SK-N-SH treated with all-trans-retinoic acid at 6 μM for 48 hours (cell line): ENCODE results near the gene SECISBP2.

Experiments
- ATAC-seq: fragments of 200-7000 bp; cut with Tn5 transposase; 3 replicates; pipeline ENCODE4 v1.9.1; 2020; ENCODE audit warnings: mild to moderate bottlenecking, moderate library complexity
- ARNTL ChIP-seq: fragments of 450-650 bp; formaldehyde crosslinking; IDR thresholded peaks from 2 replicates; pipeline ENCODE4 v1.5.0; 2020; ENCODE audit warnings: low read depth, mild to moderate bottlenecking, moderate library complexity, borderline replicate concordance
- BACH2 ChIP-seq: fragments of 250-450 bp; sonication (Bioruptor Pico); IDR thresholded peaks from 2 replicates; pipeline ENCODE4 v1.9.0; 2021; ENCODE audit warnings: mild to moderate bottlenecking, borderline replicate concordance
- CSDC2 ChIP-seq: fragments of 250-450 bp; sonication (Bioruptor Pico); IDR thresholded peaks from 2 replicates; pipeline ENCODE4 v1.5.0; 2020; ENCODE audit warnings: mild to moderate bottlenecking, moderate library complexity
- ESRRG ChIP-seq: fragments of 250-450 bp; sonication (Bioruptor Pico); IDR thresholded peaks from 2 replicates; pipeline ENCODE4 v1.6.1; 2021; ENCODE audit warnings: mild to moderate bottlenecking
- GLIS3 ChIP-seq: fragments of 250-450 bp; sonication (Bioruptor Pico); IDR thresholded peaks from 2 replicates; pipeline ENCODE4 v1.5.0; 2020; ENCODE audit warnings: mild to moderate bottlenecking, moderate library complexity
- ISL1 ChIP-seq: fragments of 250-450 bp; sonication (Bioruptor Pico); IDR thresholded peaks from 2 replicates; pipeline ENCODE4 v2.1.2; 2022; ENCODE audit warnings: mild to moderate bottlenecking, moderate library complexity
- OSR1 ChIP-seq: fragments of 250-450 bp; sonication (Bioruptor Pico); IDR thresholded peaks from 2 replicates; pipeline ENCODE4 v1.8.0; 2022; ENCODE audit warnings: moderate library complexity, mild to moderate bottlenecking, inconsistent platforms
- PPARA ChIP-seq: fragments of 250-450 bp; sonication (Bioruptor Pico); IDR thresholded peaks from 2 replicates; pipeline ENCODE4 v1.5.0; 2020; ENCODE audit warnings: mild to moderate bottlenecking, borderline replicate concordance
- RARB ChIP-seq: fragments of 250-450 bp; sonication (Bioruptor Pico); IDR thresholded peaks from 2 replicates; pipeline ENCODE4 v1.8.0; 2021; ENCODE audit warnings: mild to moderate bottlenecking, moderate library complexity
- SNAI2 ChIP-seq: fragments of 250-450 bp; sonication (Bioruptor Pico); IDR thresholded peaks from 2 replicates; pipeline ENCODE4 v1.5.0; 2020; ENCODE audit warnings: mild to moderate bottlenecking, moderate library complexity
- TCF4 ChIP-seq: fragments of 250-450 bp; sonication (Bioruptor Pico); IDR thresholded peaks from 2 replicates; pipeline ENCODE4 v1.8.0; 2021; ENCODE audit warnings: mild to moderate bottlenecking, moderate library complexity, borderline replicate concordance
- TOX ChIP-seq: fragments of 250-450 bp; sonication (Bioruptor Pico); IDR thresholded peaks from 2 replicates; pipeline ENCODE4 v1.8.0; 2021; ENCODE audit warnings: mild to moderate bottlenecking, moderate library complexity, borderline replicate concordance
- ZC3H10 ChIP-seq: fragments of 250-450 bp; sonication (Bioruptor Pico); IDR thresholded peaks from 2 replicates; pipeline ENCODE4 v1.5.1; 2021; ENCODE audit warnings: mild to moderate bottlenecking, moderate library complexity
- ZFP3 ChIP-seq: fragments of 250-450 bp; sonication (Bioruptor Pico); IDR thresholded peaks from 2 replicates; pipeline ENCODE4 v1.5.0; 2020; ENCODE audit warnings: mild to moderate bottlenecking, moderate library complexity
- ZFP30 ChIP-seq: fragments of 450-650 bp; formaldehyde crosslinking; IDR thresholded peaks from 2 replicates; pipeline ENCODE4 v1.5.0; 2022; ENCODE audit warnings: mild to moderate bottlenecking, moderate library complexity
- ZNF565 ChIP-seq: fragments of 450-650 bp; formaldehyde crosslinking; conservative IDR thresholded peaks from 2 replicates; pipeline ENCODE4 v1.5.0; 2020; ENCODE audit warnings: low read depth, mild to moderate bottlenecking, moderate library complexity
- ZNF70 ChIP-seq: fragments of 450-650 bp; formaldehyde crosslinking; IDR thresholded peaks from 2 replicates; pipeline ENCODE4 v1.5.0; 2020; ENCODE audit warnings: mild to moderate bottlenecking, moderate library complexity
- ZNF8 ChIP-seq: fragments of 450-650 bp; formaldehyde crosslinking; IDR thresholded peaks from 2 replicates; pipeline ENCODE4 v1.5.0; 2020; ENCODE audit warnings: mild to moderate bottlenecking, moderate library complexity
- TF ChIP-seq, protein P1 (sequence below): fragments of 250-450 bp; sonication (Bioruptor Pico); IDR thresholded peaks from 2 replicates; pipeline ENCODE4 v1.5.1; 2021; ENCODE audit warnings: mild to moderate bottlenecking, moderate library complexity
- TF ChIP-seq, protein P2 (sequence below): fragments of 250-450 bp; sonication (Bioruptor Pico); IDR thresholded peaks from 2 replicates; pipeline ENCODE4 v1.5.0; 2020; ENCODE audit warnings: mild to moderate bottlenecking, moderate library complexity
- TF ChIP-seq, protein P3 (sequence below): fragments of 250-450 bp; sonication (Bioruptor Pico); IDR thresholded peaks from 2 replicates; pipeline ENCODE4 v1.8.0; 2020; ENCODE audit warnings: mild to moderate bottlenecking, moderate library complexity, borderline replicate concordance
- TF ChIP-seq, protein P4 (sequence below): fragments of 250-450 bp; sonication (Bioruptor Pico); IDR thresholded peaks from 2 replicates; pipeline ENCODE4 v1.5.1; 2020; ENCODE audit warnings: low read depth, mild to moderate bottlenecking, moderate library complexity
- TF ChIP-seq, protein P5 (sequence below): fragments of 250-450 bp; sonication (Bioruptor Pico); IDR thresholded peaks from 2 replicates; pipeline ENCODE4 v1.8.0; 2021; ENCODE audit warnings: low read depth, mild to moderate bottlenecking, moderate library complexity, borderline replicate concordance

Gene SECISBP2

DNA sequence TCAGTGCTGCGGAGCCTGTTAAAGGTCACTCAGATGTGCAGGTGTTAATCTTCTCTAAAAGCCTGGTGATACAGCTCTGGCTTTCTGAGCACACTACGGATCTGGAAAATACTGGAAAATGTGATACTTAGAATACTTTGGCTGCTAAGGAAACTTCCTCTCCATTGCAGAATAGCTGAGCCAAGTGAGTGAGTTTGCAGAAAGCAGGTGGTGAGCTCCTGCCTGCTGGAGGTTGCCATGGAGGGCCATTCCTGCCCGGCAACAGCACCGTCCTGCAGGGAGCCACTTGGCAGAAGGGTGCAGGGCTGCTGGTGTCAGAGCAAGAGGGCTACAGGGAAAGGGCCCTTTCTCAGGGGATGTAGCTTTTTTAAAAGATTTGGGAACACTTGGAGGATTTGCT, 40.7 kb downstream of the SECISBP2 start:
- peak; percentile 73 for ATAC-seq
- TF ChIP-seq ZFP3 (no peak), OSR1 (no peak)

DNA sequence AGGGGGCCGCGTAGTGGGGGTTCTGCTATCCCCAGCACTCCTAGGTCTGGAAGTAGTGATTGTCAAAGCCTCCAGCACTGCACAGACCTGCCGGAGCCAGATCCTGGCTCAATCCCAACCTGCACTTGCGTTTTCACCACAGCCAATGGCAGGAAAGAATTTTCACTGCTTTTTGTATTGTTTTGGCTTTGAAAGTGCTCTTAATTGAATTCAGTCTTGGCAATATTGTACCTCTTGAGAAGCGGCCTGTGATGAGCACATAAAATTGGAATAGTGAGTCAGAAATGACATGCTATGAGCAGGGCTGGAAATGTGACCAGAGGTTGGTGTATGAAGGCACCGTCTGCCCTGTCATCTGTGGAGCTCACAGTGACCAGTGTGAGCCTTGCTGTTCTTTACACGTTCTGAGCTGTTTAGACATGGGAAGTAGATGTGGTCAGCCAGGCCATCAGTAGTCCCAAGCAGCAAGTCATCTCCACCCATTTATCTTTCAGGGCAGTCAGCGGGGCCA, 41.5 kb downstream of the SECISBP2 start:
- ATAC-seq, result peak; percentile 34; the same call in 2 of the 3 replicates
- no peak for TF ChIP-seq PPARA (CRISPR knock-in tag)
- TF ChIP-seq, protein P1, sequence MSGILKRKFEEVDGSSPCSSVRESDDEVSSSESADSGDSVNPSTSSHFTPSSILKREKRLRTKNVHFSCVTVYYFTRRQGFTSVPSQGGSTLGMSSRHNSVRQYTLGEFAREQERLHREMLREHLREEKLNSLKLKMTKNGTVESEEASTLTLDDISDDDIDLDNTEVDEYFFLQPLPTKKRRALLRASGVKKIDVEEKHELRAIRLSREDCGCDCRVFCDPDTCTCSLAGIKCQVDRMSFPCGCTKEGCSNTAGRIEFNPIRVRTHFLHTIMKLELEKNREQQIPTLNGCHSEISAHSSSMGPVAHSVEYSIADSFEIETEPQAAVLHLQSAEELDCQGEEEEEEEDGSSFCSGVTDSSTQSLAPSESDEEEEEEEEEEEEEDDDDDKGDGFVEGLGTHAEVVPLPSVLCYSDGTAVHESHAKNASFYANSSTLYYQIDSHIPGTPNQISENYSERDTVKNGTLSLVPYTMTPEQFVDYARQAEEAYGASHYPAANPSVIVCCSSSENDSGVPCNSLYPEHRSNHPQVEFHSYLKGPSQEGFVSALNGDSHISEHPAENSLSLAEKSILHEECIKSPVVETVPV, result no peak
- TF ChIP-seq ISL1, result peak; percentile 35; the same call in 1 of the 2 replicates
- TF ChIP-seq ZNF70 (CRISPR knock-in tag), result no peak
- TF ChIP-seq CSDC2 (CRISPR knock-in tag), result no peak
- no peak for TF ChIP-seq ZNF565 (CRISPR knock-in tag)
- no peak for TF ChIP-seq SNAI2 (CRISPR knock-in tag)
- TF ChIP-seq, protein P2, sequence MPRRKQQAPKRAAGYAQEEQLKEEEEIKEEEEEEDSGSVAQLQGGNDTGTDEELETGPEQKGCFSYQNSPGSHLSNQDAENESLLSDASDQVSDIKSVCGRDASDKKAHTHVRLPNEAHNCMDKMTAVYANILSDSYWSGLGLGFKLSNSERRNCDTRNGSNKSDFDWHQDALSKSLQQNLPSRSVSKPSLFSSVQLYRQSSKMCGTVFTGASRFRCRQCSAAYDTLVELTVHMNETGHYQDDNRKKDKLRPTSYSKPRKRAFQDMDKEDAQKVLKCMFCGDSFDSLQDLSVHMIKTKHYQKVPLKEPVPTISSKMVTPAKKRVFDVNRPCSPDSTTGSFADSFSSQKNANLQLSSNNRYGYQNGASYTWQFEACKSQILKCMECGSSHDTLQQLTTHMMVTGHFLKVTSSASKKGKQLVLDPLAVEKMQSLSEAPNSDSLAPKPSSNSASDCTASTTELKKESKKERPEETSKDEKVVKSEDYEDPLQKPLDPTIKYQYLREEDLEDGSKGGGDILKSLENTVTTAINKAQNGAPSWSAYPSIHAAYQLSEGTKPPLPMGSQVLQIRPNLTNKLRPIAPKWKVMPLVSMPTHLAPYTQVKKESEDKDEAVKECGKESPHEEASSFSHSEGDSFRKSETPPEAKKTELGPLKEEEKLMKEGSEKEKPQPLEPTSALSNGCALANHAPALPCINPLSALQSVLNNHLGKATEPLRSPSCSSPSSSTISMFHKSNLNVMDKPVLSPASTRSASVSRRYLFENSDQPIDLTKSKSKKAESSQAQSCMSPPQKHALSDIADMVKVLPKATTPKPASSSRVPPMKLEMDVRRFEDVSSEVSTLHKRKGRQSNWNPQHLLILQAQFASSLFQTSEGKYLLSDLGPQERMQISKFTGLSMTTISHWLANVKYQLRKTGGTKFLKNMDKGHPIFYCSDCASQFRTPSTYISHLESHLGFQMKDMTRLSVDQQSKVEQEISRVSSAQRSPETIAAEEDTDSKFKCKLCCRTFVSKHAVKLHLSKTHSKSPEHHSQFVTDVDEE (CRISPR knock-in tag), result peak; percentile 37; the same call in 1 of the 2 replicates
- TF ChIP-seq RARB (CRISPR knock-in tag), result no peak

DNA sequence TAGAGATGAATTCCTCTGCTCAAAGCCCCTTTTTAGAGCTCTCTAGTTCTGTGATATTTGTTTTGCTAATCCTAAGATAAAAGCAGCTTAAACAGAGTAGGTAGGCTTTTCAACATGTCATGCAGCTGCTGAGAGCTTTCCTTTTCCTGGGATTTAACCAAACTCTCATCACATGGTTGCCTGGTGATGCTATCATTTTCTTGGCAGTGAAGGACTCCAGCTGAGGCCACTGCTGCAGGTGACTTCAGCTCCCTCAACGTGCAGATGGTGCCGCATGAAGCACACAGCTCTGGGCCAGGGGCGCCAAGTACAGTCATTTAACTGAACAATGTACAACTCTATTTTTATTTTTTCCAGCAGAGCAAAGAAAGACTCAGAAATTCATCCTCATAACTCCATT, 42.2 kb downstream of the SECISBP2 start:
- ATAC-seq, result no peak
- TF ChIP-seq ESRRG (CRISPR knock-in tag), result no peak
- TF ChIP-seq ZFP30, result no peak
- TF ChIP-seq RARB (CRISPR knock-in tag), result no peak

DNA sequence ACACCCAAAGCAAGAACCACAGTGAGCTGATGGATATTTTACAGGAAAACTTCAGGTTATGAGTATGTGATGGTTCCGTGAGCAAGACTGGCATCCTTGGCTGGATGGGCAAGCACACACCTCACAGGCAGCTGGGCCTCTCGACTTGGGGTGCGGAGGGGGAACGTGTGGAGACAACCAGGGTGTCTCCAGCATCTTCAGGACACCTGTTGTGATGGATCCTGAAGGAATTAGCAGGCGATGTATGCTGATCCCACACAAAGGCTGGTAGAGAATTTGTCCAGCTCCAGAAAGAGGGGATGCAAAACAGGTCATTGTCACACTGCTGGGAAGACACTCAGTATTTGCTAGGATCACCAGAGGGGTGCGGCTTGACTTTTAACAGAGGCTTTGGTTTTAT, 42.7 kb downstream of the SECISBP2 start:
- no peak for TF ChIP-seq TOX (CRISPR knock-in tag)
- no peak for TF ChIP-seq ISL1
- no peak for TF ChIP-seq GLIS3 (CRISPR knock-in tag)
- TF ChIP-seq ZNF565 (CRISPR knock-in tag), result no peak
- no peak for TF ChIP-seq ESRRG (CRISPR knock-in tag)
- no peak for TF ChIP-seq PPARA (CRISPR knock-in tag)
- no peak for TF ChIP-seq ZNF8 (CRISPR knock-in tag)
- no peak for TF ChIP-seq ZC3H10
- TF ChIP-seq TCF4, result no peak
- TF ChIP-seq CSDC2 (CRISPR knock-in tag), result no peak
- no peak for TF ChIP-seq OSR1
- TF ChIP-seq ZFP30, result no peak
- TF ChIP-seq BACH2 (CRISPR knock-in tag), result no peak
- TF ChIP-seq, protein P3, sequence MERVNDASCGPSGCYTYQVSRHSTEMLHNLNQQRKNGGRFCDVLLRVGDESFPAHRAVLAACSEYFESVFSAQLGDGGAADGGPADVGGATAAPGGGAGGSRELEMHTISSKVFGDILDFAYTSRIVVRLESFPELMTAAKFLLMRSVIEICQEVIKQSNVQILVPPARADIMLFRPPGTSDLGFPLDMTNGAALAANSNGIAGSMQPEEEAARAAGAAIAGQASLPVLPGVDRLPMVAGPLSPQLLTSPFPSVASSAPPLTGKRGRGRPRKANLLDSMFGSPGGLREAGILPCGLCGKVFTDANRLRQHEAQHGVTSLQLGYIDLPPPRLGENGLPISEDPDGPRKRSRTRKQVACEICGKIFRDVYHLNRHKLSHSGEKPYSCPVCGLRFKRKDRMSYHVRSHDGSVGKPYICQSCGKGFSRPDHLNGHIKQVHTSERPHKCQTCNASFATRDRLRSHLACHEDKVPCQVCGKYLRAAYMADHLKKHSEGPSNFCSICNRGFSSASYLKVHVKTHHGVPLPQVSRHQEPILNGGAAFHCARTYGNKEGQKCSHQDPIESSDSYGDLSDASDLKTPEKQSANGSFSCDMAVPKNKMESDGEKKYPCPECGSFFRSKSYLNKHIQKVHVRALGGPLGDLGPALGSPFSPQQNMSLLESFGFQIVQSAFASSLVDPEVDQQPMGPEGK (CRISPR knock-in tag), result no peak
- no peak for TF ChIP-seq ZFP3
- TF ChIP-seq ARNTL (CRISPR knock-in tag), result no peak
- TF ChIP-seq, protein P4, sequence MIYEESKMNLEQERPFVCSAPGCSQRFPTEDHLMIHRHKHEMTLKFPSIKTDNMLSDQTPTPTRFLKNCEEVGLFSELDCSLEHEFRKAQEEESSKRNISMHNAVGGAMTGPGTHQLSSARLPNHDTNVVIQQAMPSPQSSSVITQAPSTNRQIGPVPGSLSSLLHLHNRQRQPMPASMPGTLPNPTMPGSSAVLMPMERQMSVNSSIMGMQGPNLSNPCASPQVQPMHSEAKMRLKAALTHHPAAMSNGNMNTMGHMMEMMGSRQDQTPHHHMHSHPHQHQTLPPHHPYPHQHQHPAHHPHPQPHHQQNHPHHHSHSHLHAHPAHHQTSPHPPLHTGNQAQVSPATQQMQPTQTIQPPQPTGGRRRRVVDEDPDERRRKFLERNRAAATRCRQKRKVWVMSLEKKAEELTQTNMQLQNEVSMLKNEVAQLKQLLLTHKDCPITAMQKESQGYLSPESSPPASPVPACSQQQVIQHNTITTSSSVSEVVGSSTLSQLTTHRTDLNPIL, result no peak
- TF ChIP-seq, protein P5, sequence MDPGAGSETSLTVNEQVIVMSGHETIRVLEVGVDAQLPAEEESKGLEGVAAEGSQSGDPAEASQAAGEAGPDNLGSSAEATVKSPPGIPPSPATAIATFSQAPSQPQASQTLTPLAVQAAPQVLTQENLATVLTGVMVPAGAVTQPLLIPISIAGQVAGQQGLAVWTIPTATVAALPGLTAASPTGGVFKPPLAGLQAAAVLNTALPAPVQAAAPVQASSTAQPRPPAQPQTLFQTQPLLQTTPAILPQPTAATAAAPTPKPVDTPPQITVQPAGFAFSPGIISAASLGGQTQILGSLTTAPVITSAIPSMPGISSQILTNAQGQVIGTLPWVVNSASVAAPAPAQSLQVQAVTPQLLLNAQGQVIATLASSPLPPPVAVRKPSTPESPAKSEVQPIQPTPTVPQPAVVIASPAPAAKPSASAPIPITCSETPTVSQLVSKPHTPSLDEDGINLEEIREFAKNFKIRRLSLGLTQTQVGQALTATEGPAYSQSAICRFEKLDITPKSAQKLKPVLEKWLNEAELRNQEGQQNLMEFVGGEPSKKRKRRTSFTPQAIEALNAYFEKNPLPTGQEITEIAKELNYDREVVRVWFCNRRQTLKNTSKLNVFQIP (CRISPR knock-in tag), result no peak
- ATAC-seq, result no peak
